PFSK-1 (cell line): ENCODE measurements around the gene DIPK1C.

Experiments used
- FOXP2 ChIP-seq: optimal IDR thresholded peaks from 2 replicates; pipeline ENCODE3; 2011; ENCODE audit warnings: borderline replicate concordance, control low read depth, inconsistent platforms; ENCODE audit not compliant: insufficient read depth; ENCODE audit errors: extremely low read length, extremely low read depth
- POLR2AphosphoS5 ChIP-seq: IDR thresholded peaks from 2 replicates; pipeline ENCODE4 v1.6.1; 2012; ENCODE audit warnings: low read depth, mild to moderate bottlenecking, control low read depth, low read length, moderate library complexity
- SIN3A ChIP-seq: IDR thresholded peaks from 2 replicates; pipeline ENCODE4 v1.6.1; 2012; ENCODE audit warnings: mild to moderate bottlenecking, low read length, moderate library complexity, borderline replicate concordance; ENCODE audit not compliant: insufficient read depth
- TAF1 ChIP-seq: IDR thresholded peaks from 2 replicates; pipeline ENCODE4 v1.6.1; 2012; ENCODE audit warnings: low read length, control low read depth, borderline replicate concordance; ENCODE audit not compliant: insufficient read depth
- TF ChIP-seq, protein P1 (sequence below), 2 experiments: IDR thresholded peaks; 2 replicates each; pipeline versions ENCODE4 v1.6.1 to v1.8.0; 2011 to 2012; ENCODE audit warnings: low read depth in 2 of 2, low read length in 2 of 2, control low read depth in 1 of 2, inconsistent platforms in 1 of 2, mild to moderate bottlenecking in 1 of 2, moderate library complexity in 1 of 2; ENCODE audit not compliant: insufficient read depth in 1 of 2

The DIPK1C gene

DNA sequence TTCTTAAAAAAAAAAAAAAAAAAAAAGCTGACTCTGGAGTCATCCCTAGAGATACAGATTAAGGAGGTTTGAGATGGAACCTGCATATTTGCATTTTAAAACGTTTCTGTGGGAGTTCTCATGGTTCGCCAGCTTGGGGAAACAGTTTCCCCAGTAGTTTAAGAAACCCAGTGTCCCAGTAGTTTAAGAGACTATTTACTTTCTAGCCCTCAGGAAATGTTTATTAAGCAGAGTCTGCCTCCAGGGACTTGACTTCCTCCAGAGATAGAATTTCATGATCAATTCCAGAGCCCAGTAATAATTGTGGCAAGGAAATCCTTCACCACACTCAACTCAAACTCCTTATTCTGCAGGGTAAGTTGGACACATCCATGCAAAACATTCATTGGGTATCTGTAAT lies 39.1 kb downstream of the DIPK1C start:
- TF ChIP-seq, protein P1, sequence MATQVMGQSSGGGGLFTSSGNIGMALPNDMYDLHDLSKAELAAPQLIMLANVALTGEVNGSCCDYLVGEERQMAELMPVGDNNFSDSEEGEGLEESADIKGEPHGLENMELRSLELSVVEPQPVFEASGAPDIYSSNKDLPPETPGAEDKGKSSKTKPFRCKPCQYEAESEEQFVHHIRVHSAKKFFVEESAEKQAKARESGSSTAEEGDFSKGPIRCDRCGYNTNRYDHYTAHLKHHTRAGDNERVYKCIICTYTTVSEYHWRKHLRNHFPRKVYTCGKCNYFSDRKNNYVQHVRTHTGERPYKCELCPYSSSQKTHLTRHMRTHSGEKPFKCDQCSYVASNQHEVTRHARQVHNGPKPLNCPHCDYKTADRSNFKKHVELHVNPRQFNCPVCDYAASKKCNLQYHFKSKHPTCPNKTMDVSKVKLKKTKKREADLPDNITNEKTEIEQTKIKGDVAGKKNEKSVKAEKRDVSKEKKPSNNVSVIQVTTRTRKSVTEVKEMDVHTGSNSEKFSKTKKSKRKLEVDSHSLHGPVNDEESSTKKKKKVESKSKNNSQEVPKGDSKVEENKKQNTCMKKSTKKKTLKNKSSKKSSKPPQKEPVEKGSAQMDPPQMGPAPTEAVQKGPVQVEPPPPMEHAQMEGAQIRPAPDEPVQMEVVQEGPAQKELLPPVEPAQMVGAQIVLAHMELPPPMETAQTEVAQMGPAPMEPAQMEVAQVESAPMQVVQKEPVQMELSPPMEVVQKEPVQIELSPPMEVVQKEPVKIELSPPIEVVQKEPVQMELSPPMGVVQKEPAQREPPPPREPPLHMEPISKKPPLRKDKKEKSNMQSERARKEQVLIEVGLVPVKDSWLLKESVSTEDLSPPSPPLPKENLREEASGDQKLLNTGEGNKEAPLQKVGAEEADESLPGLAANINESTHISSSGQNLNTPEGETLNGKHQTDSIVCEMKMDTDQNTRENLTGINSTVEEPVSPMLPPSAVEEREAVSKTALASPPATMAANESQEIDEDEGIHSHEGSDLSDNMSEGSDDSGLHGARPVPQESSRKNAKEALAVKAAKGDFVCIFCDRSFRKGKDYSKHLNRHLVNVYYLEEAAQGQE (IDR thresholded peaks at IDR 0.05; ENCODE audit: insufficient read depth in 1 of 2, low read depth in 2 of 2, low read length in 2 of 2), result no peak
- TF ChIP-seq POLR2AphosphoS5, result no peak
- no peak for TF ChIP-seq TAF1
- TF ChIP-seq SIN3A, result no peak
- no peak for TF ChIP-seq FOXP2

DNA sequence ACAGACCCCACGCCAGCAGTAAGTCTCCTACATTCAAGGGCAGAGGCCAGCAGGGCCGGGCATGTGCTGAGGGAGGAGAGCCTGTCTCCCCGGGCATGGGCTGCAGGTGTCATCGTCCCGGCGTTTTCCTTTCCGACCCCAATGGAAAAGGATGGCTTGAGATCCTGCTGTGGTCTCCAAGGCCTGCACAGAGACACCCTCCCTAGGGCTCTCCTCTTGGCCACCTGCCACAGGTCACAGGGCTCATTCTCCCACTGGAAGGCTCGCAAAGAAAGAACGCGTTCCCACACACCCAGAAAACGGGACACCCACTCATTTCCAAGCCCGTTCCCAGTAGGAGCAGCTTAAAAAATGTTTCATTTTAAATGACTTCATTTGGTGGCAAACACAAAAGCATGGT lies 41.0 kb downstream of the DIPK1C start:
- TF ChIP-seq FOXP2 (no peak), SIN3A (no peak), POLR2AphosphoS5 (no peak), TAF1 (no peak)
- TF ChIP-seq, protein P1 (IDR thresholded peaks at IDR 0.05; ENCODE audit: insufficient read depth in 1 of 2, low read depth in 2 of 2, low read length in 2 of 2), result no peak

DNA sequence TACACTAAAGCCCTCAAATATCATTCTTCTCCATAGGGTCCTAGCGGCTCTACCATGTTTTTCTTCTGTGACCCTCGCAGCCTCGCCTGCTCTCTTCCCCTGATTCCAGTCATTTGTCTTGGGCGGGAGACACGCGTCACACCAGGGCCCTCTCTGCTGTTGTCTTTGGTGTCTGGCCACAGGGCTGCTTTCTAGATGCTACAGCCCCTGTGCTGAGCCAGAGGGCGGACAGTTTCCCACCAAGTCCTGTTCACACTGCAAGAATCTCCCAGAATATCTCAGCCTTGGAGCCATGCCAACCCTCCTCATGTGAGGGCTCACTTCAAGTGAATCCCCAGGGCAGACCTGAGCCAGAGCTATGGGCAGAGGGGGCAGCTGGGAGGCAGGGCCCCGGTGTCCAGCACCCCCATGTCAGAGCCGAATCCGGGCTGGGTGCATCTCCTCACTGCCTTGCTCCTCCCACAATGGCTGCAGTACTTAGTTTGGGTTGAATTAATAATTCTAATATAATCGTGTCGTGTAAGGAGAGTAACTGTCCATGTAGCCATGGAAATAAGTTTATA lies 42.1 kb downstream of the DIPK1C start:
- TF ChIP-seq SIN3A (no peak), POLR2AphosphoS5 (no peak), FOXP2 (no peak), TAF1 (no peak)
- TF ChIP-seq, protein P1 (IDR thresholded peaks at IDR 0.05; ENCODE audit: insufficient read depth in 1 of 2, low read depth in 2 of 2, low read length in 2 of 2), result no peak

DNA sequence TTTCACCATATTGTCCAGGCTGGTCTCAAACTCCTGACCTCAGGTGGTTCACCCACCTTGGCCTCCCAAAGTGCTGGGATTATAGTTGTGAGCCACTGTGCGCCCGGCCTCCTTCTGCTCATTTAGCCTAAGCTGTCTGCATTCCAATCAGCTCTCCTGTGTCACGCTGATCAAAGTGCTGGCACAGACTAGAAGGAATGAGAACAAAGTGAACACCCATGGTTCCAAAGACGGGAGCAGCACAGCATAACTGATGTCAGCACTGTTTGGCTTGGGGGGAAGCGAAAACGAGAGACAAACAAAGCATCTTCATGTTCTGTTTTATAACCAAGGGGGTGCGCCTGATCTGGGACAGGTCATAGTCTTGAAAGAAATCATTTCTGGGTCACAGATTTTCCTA lies 43.3 kb downstream of the DIPK1C start:
- TF ChIP-seq POLR2AphosphoS5, result no peak
- no peak for TF ChIP-seq FOXP2
- TF ChIP-seq, protein P1 (IDR thresholded peaks at IDR 0.05; ENCODE audit: insufficient read depth in 1 of 2, low read depth in 2 of 2, low read length in 2 of 2), result no peak
- TF ChIP-seq SIN3A, result no peak
- TF ChIP-seq TAF1, result no peak
